CD4-positive, alpha-beta T cell treated with Interleukin-4 for 1 hour (primary cell): ENCODE results near the gene TYW1.
"Not testable (repeated sequence)": the region's sequence is repeated elsewhere in the genome, so short reads cannot be mapped to it uniquely, and the experiment has no call there.

Experiments used
- DNase-seq, 2 donors: peaks; one replicate each; pipeline ENCODE4 v3.0.0-alpha.2; 2020 to 2022

TYW1 gene

DNA sequence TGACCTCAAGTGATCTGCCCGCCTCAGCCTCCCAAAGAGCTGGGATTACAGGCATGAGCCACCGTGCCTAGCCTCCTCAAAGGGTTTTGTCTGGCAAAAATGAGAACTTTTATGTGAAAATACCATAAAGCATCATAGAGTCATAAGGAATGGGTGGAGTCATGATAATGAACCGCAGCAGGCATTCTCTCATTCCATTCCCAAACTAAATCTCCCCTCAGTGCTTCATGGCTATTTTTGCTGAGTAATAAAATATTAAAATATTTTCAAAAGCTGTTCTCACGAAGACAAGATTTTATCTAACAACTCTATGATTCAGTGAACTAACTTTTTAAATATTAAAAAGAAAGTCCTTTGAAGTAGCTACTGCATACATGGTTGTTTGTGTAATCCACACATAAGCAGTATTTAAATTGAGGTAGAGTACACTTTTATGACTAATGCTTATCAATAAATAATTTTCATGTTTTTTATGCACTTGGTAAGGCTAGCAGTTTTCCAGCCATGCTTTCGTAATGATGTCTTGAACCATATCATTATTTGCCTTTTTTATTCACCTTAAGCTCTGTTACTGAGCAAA is 195.6 kb downstream of the TYW1 start:
- DNase-seq = not testable (repeated sequence)

DNA sequence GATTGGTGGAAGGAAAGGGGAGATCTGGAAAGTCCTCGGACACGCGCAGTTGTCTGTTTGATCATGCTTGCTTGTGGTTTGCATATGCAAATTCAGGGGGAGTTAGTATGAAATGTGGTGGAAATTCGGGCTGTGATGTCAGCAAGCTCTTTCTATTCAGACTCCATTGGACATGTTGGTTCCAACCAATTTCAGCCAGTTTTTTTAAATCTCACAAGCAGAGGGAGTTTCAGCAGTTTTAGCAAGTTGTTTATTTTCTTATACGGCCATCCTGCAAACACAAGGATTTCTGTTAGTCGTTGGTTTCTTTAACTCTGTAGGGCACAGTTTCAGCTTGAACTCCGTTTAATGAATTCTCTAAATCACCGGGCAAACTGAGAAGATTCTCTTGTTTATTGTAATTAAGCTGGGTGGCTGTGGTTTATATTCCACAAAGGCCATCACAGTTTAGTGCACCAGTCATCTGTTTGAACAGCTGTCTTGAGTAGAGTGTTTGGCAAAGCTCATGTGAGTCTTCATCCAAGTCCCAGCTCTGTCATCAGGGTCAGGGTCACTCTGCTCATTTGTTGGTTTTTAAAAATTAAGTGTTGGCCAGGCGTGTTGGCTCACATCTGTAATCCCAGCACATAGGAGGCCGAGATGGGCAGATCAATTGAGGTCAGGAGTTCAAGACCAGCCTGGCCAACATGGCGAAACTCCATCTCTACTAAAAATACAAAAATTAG is 196.4 kb downstream of the TYW1 start:
- peak in 1 of 2 donors; percentile 21 for DNase-seq

DNA sequence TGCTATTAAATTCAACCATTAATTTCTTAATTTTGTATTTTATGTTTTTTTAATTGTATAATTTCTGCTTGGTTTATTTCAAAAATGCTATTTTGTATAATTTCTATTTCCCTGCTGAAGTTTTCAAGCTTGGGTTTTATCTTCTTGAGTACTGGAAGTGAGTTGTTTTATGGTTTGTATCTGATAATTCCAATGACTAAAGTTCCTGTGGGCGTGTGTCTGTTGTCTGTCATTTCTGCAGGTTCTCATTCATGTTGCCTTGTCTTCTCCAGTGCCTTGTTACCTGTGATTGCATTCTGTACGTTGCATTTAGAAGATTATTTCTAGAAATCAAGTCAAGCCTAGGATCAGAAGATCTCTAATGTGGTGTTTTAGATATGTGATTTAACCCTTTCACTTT is 199.5 kb downstream of the TYW1 start:
- DNase-seq = not testable (repeated sequence)

- DNase-seq = not testable (repeated sequence)
Measured at GRCh38 chr7:67198865-67199526, 202.4 kb downstream of the TYW1 start.

GRCh38 chr7:67205772-67206171 is 209.1 kb downstream of the TYW1 start:
- DNase-seq = not testable (repeated sequence)

DNA sequence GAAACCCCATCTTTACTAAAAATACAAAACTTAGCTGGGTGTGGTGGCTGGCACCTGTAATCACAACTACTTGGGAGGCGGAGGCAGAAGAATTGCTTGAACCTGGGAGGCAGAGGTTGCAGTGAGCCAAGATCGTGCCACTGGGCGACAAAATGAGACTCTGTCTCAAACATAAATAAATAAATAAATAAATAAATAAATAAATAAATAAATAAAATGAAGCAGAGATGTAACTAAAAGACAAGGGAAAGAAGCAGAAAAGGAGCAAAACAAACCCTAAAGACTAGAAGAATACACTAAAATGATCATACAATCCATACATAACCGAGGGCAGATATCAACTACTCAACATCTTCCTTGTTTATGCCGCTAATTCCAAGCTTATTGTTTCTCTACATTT is 209.8 kb downstream of the TYW1 start:
- no peak for DNase-seq

DNA sequence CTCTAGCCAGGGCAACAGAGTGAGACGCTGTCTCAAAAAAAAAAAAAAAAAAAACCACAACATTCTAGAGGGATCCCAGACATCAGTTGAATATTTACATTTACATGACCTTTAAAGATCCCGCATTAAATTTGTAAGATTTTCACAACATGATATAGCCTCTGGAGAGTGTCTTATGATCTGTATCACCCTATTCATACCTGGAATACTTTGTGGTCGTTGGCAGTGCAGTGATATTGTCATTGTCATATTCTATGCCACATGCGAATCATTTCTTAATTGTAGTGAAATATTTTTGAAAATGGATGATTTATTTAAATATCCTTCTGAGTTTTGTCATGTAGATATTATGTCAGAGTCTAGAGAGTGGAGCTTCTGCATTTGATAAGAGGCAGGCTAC is 212.0 kb downstream of the TYW1 start:
- DNase-seq = not testable (repeated sequence)

GRCh38 chr7:67209256-67209655 is 212.6 kb downstream of the TYW1 start:
- no peak for DNase-seq

DNA sequence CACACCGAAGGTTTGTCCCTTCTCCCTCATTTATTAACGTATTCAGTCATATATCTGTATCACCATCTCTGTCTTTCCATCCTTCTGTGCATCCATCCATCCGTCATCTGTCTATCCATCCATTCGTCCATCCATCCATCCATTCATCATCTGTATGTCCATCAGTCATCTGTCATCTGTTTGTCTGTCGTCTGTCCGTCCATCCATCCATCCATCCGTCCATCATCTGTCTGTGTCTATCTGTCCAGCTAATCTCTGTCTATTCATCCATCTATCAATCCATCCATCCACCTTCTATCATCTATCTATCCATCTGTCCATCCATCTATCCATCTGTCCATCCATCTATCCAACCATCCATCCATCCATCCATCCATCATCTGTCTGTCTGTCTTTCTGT is 213.9 kb downstream of the TYW1 start:
- DNase-seq = no peak

GRCh38 chr7:67211650-67212330 is 215.2 kb downstream of the TYW1 start:
- DNase-seq = not testable (repeated sequence)

- DNase-seq = not testable (repeated sequence)
Measured at GRCh38 chr7:67213038-67213437, 216.4 kb downstream of the TYW1 start.

GRCh38 chr7:67223551-67223950 is 226.9 kb downstream of the TYW1 start:
- not testable (repeated sequence) for DNase-seq

- peak; percentile 2 to 12 for DNase-seq
Measured at GRCh38 chr7:67226340-67226907, 229.8 kb downstream of the TYW1 start.

GRCh38 chr7:67226967-67227366 is 230.3 kb downstream of the TYW1 start:
- DNase-seq = not testable (repeated sequence)

DNA sequence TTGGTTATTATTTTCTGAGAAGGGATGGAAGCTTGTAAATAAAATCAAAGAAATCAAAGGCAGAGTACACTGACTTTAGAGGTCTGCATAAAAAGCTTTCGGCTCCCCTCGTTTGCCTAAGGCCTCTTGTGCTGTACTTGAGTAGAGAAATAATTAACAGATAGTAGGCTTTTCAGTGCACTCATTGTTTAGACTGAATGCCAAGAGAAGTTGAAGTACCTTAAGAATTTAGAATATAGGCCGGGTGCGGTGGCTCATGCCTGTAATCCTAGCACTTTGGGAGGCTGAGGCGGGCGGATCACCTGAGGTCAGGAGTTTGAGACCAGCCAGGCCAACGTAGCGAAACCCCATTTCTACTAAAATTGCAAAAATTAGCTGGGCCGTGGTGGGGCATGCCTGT is 232.4 kb downstream of the TYW1 start:
- not testable (repeated sequence) for DNase-seq

DNA sequence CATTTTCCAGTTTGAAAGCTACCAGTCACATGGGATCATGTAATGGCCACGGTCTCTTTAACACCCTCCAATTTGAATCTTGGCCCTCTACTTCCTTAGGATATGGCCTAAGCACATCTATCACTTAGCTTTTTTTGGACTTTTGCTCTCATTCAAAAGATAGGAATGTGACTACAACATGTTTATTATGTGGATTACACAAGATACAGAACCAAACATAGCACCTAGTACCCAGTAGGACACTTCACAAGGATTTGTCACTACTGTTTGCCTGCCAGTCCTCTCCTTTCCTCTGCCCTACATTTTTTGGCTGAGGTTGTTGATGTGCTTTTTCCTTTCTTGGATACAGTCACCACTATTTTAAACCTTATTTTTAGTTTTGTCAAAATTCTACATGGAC is 233.4 kb downstream of the TYW1 start:
- DNase-seq = not testable (repeated sequence)

DNA sequence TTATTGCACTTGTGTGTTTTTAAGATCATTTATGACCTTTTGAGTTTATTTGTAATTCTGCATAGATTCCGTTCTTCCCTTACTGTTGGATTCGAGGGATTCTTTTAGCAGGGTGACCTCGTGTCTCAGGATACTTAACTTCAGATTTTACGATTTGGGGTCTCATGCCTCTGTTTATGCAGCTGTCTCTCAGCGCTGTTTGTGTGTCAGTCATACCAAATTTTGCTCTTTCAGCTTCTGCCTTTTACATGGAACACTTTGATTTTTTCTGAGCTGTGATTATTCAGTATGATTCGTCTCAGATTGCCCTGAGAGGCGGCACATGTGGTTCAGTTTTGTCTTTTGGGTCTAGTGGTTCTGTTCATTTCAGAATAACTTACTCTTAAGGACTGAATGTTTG is 236.9 kb downstream of the TYW1 start:
- DNase-seq = not testable (repeated sequence)

GRCh38 chr7:67236216-67236615 is 239.6 kb downstream of the TYW1 start:
- DNase-seq = not testable (repeated sequence)

DNA sequence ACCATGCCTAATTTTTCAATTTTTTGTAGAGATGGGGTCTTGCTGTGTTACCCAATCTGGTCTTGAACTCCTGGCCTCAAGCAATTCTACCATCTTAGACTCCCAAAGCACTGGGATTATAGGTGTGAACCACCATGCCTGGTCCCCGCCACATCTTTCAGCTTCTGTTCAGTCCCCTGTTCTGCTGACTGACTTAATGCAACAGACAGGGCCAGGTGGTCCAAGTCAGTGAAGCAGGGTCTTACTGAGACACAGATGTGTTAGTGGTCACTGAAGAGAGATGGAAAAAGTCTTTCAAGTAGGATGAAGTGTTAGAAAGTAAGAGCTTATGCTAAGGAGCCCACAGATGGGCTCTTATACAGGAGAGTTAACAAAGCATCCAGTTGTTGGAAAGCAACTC is 246.2 kb downstream of the TYW1 start:
- not testable (repeated sequence) for DNase-seq

DNA sequence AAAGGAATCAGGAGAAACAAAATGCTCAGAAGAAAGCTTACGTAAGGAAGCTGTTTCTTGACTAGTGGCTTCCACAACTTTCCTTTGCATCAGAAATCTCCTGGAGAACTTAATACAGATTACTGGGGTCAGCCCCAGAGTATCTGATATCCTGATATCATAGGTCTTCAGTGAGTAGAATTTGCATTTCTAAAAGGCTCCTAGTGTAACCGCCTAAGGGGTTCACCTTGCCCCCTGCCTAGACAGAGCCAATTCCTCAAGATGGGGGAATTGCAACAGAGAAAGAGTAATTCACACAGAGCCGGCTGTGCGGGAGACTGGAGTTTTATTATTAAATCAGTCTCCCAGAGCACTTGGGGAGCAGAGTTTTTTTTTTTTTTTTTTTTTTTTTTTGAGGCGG is 251.7 kb downstream of the TYW1 start:
- not testable (repeated sequence) for DNase-seq

DNA sequence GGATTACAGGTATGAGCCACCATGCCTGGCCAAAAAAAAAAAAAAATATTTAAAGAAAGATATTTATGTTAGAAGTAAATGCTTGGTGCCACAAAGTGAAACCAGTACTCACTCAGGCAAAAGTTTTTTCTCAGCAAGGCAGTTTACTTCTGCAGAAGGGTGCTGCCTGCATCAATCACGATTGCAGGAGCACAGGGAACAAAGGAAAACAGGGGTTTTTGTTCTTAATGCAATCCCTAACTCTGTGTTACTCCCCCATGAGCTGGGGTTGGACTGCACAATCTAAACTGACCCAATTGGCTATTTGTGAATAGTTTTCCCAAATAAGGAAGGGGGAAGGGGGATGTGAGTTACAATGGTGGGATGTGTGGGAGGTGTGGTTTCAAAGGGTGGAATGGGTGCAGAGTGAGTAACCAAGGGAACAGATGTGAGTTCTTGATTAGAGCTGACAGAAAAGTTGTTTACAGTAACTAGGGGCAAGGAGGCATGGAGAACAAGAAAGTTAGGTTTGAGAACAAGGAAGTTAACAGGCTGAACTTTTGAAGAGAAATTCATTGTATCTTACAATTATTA is 255.4 kb downstream of the TYW1 start:
- no peak for DNase-seq

- not testable (repeated sequence) for DNase-seq
Measured at GRCh38 chr7:67255076-67255475, 258.4 kb downstream of the TYW1 start.

- not testable (repeated sequence) for DNase-seq
Measured at GRCh38 chr7:67257779-67258178, 261.1 kb downstream of the TYW1 start.
